ENCODE results near the gene MCF2L. TPM values are rescaled to one million over a fixed set of nuclear protein-coding genes. Genes with fewer than 3 reads are reported as not detected.
"Not testable (repeated sequence)": the region's sequence is repeated elsewhere in the genome, so short reads cannot be mapped to it uniquely, and the experiment has no call there.

The MCF2L gene
- total RNA-seq, 1 experiment from 2014 or later: 3.0 TPM

DNA sequence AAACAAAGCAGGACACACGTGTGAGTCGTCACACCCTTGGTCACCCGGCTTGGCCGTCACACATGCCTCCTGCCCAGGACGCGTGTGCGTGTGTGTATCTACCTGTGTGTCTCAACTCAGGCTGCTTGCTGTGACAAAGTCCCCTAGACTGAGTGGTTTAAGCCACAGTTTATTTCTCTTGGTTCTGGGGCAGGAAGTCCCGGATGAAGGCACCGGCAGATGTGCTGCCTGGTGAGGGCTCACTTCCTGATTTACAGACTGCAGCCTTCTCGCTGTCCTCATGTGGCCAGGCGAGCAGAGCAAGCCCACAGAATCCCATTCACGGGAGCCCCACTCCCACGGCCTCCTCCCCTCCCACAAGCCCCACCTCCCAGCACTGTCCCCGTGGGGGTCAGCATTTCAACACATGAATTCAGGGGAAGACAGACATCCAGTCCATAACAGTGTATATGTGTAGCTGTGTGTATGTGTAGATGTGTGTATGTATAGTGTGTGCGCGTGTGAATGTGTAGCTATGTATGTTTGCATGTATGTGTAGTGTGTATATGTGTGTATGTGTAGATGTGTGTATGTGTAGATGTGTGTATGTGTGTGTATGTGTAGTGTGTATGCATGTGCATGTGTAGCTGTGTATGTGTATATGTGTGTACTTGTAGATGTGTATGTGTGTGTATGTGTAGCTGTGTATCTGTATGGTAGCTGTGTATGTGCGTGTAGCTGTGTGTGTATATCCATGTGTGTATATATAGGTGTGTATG is 51.5 kb downstream of the MCF2L start:
- DNase-seq (ENCODE audit: low read depth): no peak
- in situ Hi-C loops (cut with HindIII; ENCODE audit: low pct_unique_long_range_greater_than_20kb, low sequenced_read_pairs): no loop called here

DNA sequence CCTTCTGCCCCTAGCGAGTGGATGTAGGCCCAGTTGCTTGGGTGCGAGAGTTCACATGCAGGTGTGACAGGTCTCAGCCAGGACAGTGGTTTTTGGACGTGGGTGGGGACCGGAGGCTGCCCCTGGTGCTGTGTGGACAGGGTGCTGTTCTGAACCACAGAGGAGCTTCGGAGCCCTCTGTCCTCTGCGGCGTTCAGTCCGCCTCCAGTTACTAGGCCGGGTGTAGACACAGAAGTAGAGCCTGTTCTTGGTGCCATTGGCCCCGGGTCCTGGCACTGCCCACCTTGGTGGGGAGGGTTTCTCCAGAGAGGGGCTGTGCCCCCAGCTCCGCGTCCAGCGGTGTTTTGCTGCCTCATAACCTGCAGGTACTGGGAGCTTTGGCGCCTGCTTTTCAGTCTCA is 52.4 kb downstream of the MCF2L start:
- DNase-seq (ENCODE audit: low read depth): no peak
- in situ Hi-C loops (cut with HindIII; ENCODE audit: low pct_unique_long_range_greater_than_20kb, low sequenced_read_pairs): no loop called here

DNA sequence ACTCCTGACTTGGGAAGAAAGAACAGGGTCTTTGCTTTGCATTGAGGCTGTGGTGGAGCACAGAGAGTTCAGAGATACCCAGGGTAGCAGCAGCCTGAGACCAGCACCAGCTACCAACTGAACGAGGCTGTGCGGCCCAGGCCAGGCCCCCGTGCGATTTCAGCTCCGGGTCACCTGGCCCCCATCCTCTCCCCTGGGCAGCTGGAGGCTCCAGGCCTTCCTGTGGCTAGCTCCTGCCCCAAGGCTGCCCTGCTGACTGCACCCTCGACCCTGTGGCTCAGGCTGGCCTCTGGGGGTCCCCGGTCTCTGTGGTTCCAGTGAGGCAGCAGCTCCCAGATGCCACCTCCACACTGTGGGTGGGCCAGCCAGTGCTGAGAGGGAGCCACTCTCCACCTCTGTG is 52.8 kb downstream of the MCF2L start:
- no peak for DNase-seq (ENCODE audit: low read depth)
- in situ Hi-C loops (cut with HindIII; ENCODE audit: low pct_unique_long_range_greater_than_20kb, low sequenced_read_pairs): no loop called here

GRCh38 chr13:113022391-113022744 is 53.4 kb downstream of the MCF2L start:
- no peak for DNase-seq (ENCODE audit: low read depth)
- in situ Hi-C loops (cut with HindIII; ENCODE audit: low pct_unique_long_range_greater_than_20kb, low sequenced_read_pairs): no loop called here

DNA sequence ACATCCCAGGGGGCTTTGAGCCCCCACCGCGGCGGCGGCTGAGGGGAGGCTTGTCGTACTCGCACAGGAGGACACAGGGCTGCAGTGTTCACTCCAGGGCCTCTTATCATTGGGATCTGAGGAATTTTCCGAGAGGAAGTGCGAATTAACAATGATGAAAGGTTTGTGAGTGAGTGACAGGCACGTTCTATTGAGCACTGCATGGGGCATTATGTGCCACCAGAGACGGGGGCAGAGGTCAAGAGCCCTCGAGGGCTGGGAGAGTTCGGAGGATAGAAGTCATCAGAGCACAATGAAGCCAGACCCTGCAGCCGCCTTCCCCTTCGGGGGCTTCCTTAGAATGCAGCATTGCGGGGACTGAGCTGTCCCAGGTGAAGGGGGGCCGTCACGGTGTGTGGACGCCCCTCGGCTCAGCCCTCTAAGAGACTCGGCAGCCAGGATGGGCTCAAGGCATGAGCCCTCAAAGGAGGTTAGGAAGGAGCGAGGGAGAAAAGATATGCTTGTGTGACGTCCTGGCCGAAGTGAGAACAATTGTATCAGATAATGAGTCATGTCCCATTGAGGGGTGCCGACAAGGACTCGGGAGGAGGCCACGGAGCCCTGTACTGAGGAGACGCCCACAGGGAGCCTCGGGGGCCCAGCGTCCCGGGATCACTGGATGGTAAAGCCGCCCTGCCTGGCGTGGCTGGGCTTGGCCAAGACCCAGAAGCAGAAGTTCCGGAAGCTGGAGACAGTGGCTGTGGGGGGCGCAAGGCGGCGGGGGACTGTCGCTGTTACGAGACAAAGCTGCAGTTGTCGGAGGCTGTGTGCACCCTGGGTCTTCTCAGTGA is 53.9 kb downstream of the MCF2L start:
- in situ Hi-C loops (cut with HindIII; ENCODE audit: low pct_unique_long_range_greater_than_20kb, low sequenced_read_pairs): no loop called here
- no peak for DNase-seq (ENCODE audit: low read depth)

DNA sequence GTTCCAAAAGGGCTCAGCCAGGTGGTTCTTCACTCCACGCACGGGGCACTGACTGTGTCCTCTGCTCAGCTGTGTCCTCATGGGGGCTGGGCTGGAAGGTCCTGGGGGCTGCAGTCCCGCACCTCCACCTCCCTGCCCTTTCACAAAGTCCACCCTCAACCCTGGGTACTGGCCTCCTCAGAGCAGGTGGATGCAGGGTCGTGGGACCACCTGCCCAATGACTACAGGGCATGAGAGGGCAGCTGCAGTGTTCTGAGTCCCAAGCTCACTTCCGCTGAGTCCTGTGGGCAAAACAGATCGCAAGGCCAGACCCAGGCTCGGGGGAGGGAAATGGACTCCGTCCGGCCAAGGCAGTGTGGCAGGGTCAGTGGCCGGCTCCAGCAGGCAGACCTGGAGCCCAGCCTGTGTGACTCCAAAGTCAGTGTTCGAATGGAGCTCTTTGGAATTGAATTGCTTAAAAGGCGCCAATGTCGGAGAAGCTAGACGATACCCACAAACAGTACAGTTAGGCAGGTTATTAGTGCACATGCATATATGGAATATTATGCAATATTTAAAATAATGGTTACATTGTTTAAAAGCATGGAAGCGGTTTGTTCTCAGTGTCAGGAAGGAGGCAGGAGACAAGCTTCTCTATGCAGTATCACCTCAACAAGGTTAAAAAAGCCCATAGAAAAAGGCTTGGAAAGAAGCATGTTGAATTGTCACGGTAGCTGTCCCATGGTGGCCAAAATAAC is 54.8 kb downstream of the MCF2L start:
- in situ Hi-C loops (cut with HindIII; ENCODE audit: low pct_unique_long_range_greater_than_20kb, low sequenced_read_pairs): no loop called here
- no peak for DNase-seq (ENCODE audit: low read depth)

DNA sequence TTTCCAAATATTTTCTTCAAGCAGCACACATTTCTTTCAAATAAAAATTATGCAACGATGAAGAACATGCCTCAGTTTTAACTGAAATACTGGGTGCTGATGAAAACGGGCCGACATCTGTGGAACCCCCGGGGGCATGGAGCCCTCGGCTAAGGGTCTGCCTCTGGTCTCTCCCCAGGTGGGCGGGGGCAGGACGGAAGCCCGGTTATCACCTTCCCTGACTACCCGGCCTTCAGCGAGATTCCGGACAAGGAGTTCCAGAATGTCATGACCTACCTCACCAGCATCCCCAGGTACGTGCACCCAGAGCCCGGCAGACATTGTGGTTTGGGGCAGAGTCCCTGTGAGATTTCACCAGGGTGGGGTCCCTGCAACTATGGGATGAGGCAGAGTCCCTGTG is 55.5 kb downstream of the MCF2L start:
- in situ Hi-C loops (cut with HindIII; ENCODE audit: low pct_unique_long_range_greater_than_20kb, low sequenced_read_pairs): no loop called here
- no peak for DNase-seq (ENCODE audit: low read depth)

DNA sequence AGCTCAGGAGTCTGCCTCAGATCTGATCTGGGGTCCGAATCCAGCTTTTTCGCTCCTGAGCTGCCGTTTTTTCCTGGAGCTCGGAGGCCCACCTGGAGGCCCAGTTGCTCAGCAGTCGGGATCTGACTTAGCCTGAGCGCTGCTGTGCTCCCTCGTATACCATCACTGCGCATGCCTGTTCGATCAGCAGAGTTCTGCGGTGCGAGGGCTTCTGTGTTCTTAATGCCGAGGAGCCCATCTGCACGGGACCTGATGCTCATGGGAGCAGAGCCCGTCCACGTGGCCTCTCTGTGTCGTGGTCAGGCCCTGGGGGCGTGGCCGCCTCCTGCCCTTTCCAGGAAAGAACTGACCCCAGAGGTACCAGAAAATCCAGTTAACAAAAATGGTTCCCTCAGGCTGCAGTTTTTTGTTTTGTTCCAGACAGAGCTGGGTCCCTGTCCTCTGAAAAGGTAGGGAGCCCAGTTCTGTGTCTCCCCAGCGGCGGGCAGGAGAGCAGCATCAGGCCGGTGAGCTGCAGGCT is 57.4 kb downstream of the MCF2L start:
- in situ Hi-C loops (cut with HindIII; ENCODE audit: low pct_unique_long_range_greater_than_20kb, low sequenced_read_pairs): no loop called here
- DNase-seq (ENCODE audit: low read depth): no peak

GRCh38 chr13:113027095-113027494 is 58.1 kb downstream of the MCF2L start:
- in situ Hi-C loops (cut with HindIII; ENCODE audit: low pct_unique_long_range_greater_than_20kb, low sequenced_read_pairs): no loop called here

DNA sequence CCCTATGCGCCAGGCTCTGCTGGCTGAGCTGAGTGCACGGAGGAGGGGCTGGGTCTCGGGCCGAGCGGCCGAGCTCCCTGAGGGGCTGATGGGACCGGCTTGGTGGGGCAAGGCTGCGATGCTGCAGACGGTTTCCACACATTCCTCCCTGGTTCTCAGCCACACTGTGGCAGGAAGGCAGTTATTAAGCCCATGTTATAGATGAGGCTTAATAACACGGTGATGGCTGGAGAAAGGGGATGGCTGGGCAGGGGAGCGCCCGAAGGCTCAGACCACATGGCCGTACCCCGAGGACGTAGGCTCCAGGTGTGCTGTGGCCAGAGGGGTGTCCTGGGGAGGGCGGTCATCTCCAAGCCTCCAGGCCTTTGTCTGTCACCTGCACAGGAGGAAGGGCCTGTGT is 58.6 kb downstream of the MCF2L start:
- in situ Hi-C loops (cut with HindIII; ENCODE audit: low pct_unique_long_range_greater_than_20kb, low sequenced_read_pairs): no loop called here
- DNase-seq (ENCODE audit: low read depth): no peak

More at GRCh38 chr13:113027095-113027494, 58.1 kb downstream of the MCF2L start:
- DNase-seq (ENCODE audit: low read depth): no peak

DNA sequence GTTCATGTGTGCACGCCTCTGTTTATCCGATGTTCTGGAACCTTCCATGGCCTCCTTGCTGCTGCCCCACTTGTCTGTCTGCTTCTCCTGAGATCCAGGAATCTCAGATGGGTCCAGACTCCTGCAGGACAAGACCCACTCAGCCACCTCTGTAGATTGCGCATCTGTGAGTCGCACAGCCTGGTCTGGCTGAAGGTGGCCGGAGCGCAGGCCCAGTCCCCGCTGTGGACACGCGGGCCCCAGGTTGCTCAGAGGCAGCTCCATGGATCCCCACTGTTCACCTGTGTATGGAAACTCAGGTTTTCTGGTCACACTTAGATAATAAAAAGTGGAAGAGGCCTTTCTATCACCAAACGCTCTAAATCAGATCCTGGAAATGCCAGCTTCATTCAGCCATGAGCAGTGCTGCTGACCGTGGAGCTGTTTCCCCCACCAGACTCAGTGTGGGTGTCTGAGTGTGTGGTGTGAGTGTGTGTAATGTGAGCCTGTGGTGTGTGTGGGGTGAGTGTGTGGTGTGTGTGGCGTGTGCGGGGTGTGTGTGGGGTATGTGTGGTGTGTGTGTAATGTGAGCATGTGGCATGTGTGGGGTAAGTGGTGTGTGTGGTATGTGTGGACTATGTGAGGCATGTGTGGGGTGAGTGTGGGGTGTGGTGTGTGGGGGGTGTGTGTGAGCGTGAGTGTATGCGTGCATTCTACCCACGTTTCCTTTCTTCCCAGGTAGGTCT is 59.5 kb downstream of the MCF2L start:
- DNase-seq (ENCODE audit: low read depth): no peak
- in situ Hi-C loops (cut with HindIII; ENCODE audit: low pct_unique_long_range_greater_than_20kb, low sequenced_read_pairs): no loop called here

DNA sequence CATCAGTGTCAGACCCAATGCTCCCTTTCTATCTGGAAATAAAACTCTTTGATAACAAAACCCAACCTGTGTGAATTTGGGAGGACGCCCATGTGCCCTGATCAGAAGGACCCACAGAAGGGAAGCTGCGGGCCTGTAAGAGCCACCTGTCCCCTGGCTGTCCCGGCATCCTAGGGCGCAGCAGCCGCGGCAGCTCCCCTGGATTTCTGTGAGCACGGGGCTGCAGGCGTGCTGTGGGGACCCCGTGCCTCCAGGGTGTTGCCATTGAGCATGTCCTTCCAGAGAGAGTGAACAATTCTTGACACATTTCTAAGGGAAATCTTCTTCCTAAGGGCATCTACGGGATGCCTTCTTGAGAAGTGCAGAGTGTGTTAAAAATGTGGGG is 60.0 kb downstream of the MCF2L start:
- in situ Hi-C loops (cut with HindIII; ENCODE audit: low pct_unique_long_range_greater_than_20kb, low sequenced_read_pairs): no loop called here
- DNase-seq (ENCODE audit: low read depth): no peak

DNA sequence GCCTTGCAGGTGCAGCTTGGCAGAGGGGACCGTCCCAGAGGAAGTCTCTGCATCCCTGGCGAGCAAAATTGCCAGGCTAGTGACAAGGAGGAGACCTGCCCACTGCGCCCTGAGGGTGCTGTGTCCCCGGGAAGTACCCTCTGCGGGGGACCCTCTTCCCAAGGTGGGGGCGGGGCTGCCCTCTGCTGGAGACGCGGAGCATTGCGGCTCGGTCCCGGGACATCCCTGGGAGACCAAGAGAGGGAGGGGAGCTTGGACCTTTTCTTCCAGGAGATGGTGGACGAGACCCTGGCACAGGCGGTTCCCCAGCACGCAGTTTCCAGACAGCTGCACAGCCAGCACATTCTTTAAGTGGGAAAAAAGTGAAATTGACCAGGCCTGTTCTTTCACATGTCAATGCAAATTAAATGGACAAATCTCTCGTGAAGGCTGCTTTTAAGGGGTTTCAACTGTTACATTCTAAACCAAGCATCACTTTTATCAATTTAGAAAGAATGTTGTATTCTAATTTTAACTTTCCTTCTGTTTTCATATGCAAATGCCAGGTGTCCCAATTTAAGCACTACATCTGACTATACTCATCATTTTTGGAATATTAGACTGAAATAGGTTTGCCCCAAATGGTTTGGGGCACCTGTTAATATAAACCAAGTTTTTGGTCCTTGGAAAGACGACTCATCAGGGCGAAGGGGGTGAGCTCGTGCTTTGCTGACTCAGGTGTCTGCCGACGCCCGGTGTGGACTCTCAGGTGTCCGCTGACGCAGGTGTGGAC is 60.7 kb downstream of the MCF2L start:
- DNase-seq (ENCODE audit: low read depth): peak; percentile 31
- in situ Hi-C loops (cut with HindIII; ENCODE audit: low pct_unique_long_range_greater_than_20kb, low sequenced_read_pairs): no loop called here

DNA sequence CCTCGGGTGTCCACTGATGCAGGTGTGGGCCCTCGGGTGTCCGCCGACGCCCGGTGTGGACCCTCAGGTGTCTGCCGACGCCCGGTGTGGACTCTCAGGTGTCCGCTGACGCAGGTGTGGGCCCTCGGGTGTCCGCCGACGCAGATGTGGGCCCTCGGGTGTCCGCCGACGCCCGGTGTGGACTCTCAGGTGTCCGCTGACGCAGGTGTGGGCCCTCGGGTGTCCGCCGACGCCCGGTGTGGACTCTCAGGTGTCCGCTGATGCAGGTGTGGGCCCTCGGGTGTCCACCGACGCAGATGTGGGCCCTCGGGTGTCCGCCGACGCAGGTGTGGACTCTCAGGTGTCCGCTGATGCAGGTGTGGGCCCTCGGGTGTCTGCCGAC is 61.2 kb downstream of the MCF2L start:
- in situ Hi-C loops (cut with HindIII; ENCODE audit: low pct_unique_long_range_greater_than_20kb, low sequenced_read_pairs); DNase-seq (ENCODE audit: low read depth): not testable (repeated sequence)

- in situ Hi-C loops (cut with HindIII; ENCODE audit: low pct_unique_long_range_greater_than_20kb, low sequenced_read_pairs): no loop called here
- no peak for DNase-seq (ENCODE audit: low read depth)
These were observed 62.5 kb downstream of the MCF2L start for GRCh38 chr13:113031465-113031864.

DNA sequence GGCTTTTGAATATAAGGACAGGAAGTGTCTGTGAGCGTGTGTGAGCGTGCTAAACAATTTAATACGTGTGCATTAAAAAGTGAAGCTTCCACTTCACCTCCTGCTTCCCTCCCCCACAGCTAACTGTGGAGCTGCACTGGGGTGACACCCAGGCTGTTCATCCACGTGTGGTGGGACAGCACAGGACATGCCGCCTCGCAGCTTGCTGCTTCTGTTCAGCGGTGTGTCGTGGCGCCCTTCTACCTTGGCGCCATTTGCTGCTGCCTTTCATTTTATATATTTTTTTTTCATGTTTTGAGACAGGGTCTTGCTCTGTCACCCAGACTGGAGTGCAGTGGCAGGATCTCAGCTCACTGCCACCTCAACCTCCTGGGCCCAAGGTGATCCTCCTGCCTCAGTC is 63.3 kb downstream of the MCF2L start:
- in situ Hi-C loops (cut with HindIII; ENCODE audit: low pct_unique_long_range_greater_than_20kb, low sequenced_read_pairs): no loop called here
- DNase-seq (ENCODE audit: low read depth): no peak

DNA sequence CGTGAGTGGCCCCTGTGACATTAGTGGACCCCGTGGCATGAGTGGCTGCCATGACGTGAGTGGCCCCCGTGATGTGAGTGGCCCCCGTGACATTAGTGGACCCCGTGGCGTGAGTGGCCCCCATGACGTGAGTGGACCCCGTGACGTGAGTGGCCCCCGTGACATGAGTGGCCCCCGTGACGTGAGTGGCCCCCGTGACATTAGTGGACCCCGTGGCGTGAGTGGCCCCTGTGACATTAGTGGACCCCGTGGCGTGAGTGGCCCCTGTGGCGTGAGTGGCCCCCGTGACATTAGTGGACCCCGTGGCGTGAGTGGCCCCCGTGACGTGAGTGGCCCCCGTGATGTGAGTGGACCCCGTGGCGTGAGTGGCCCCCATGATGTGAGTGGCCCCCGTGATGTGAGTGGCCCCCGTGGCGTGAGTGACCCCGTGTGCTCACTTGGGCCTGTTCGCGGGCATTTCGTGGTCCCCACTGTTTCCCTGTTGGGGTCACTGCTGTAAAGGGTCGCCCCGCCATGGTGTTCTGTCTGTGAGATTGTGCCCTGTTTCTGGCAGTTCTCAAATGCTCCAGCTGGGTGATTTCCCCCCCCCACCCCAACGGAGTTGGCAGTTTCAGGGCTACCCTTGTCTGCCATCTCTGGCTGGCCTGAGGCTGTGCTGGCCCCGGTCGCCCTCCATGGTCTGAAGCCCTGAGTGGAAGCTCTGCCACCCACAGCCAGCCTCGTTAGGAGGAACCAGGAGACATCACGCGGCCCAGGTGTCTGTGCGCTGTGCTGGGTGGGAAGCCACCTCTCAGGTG is 64.2 kb downstream of the MCF2L start:
- DNase-seq (ENCODE audit: low read depth): no peak
- in situ Hi-C loops (cut with HindIII; ENCODE audit: low pct_unique_long_range_greater_than_20kb, low sequenced_read_pairs): no loop called here

Measured in Caki2 (cell line).